Keratinocyte (primary cell): ENCODE results near the gene AKAP6. TPM values are rescaled to one million over a fixed set of nuclear protein-coding genes. Genes with fewer than 3 reads are reported as not detected.

Experiments used
- DNase-seq: peaks from one replicate; pipeline ENCODE4 v3.0.0-alpha.2; 2011; ENCODE audit warnings: low read depth, missing footprints, low spot score
- FAIRE-seq: peaks from 2 replicates; lab custom pipeline; 2011; peaks lifted over from hg19 to GRCh38; lab: Jason Lieb, UNC
- H2AFZ ChIP-seq: 2 replicates; pipeline ENCODE4 v1.6.0; 2012; ENCODE audit warnings: low read length, control low read depth, inconsistent platforms; ENCODE audit not compliant: control insufficient read depth
- H3K27ac ChIP-seq: 2 replicates; pipeline ENCODE4 v1.5.1; 2011; ENCODE audit warnings: low read length; ENCODE audit not compliant: control insufficient read depth, insufficient read depth
- H3K27me3 ChIP-seq: 3 replicates; pipeline ENCODE4 v1.6.0; 2011; ENCODE audit warnings: low read length; ENCODE audit not compliant: control insufficient read depth, insufficient read depth; ENCODE audit errors: extremely low read depth
- H3K36me3 ChIP-seq, 2 experiments: 2 replicates in 1 of 2; 3 replicates in 1 of 2; pipeline ENCODE4 v1.5.1; 2011; ENCODE audit warnings: low read length in 2 of 2, mild to moderate bottlenecking in 1 of 2; ENCODE audit not compliant: control insufficient read depth in 2 of 2, insufficient read depth in 2 of 2; ENCODE audit errors: extremely low read depth in 1 of 2
- H3K4me1 ChIP-seq: 3 replicates; pipeline ENCODE4 v1.5.1; 2011; ENCODE audit warnings: low read length; ENCODE audit not compliant: control insufficient read depth, insufficient read depth; ENCODE audit errors: extremely low read depth
- H3K4me2 ChIP-seq: 3 replicates; pipeline ENCODE4 v1.6.0; 2011; ENCODE audit warnings: low read depth, low read length; ENCODE audit not compliant: control insufficient read depth, insufficient read depth; ENCODE audit errors: extremely low read depth
- H3K4me3 ChIP-seq, 3 experiments: fragments of 200-600 bp in 1 of 3; sonication (generic) in 1 of 3; 2 replicates in 2 of 3; 3 replicates in 1 of 3; pipeline ENCODE4 v1.5.1; 2011 to 2016; ENCODE audit warnings: low read length in 3 of 3, mild to moderate bottlenecking in 3 of 3, control low read depth in 2 of 3, inconsistent platforms in 1 of 3, low read depth in 1 of 3, mixed read lengths in 1 of 3, mixed run types in 1 of 3, moderate library complexity in 1 of 3; ENCODE audit not compliant: control insufficient read depth in 2 of 3, insufficient read depth in 2 of 3; ENCODE audit errors: extremely low read depth in 1 of 3
- H3K79me2 ChIP-seq: 2 replicates; pipeline ENCODE4 v1.6.0; 2012; ENCODE audit warnings: low read length; ENCODE audit not compliant: control insufficient read depth, insufficient read depth
- H3K9ac ChIP-seq: 3 replicates; pipeline ENCODE4 v1.6.0; 2011; ENCODE audit warnings: low read length; ENCODE audit not compliant: control insufficient read depth, insufficient read depth; ENCODE audit errors: extremely low read depth
- H3K9me1 ChIP-seq: 3 replicates; pipeline ENCODE4 v1.6.0; 2011; ENCODE audit warnings: low read length; ENCODE audit not compliant: control insufficient read depth, insufficient read depth; ENCODE audit errors: extremely low read depth
- H3K9me3 ChIP-seq: 2 replicates; pipeline ENCODE4 v1.5.1; 2012; ENCODE audit warnings: low read depth, low read length; ENCODE audit not compliant: control insufficient read depth
- H4K20me1 ChIP-seq: 3 replicates; pipeline ENCODE4 v1.6.0; 2011; ENCODE audit warnings: low read length; ENCODE audit not compliant: control insufficient read depth, insufficient read depth; ENCODE audit errors: extremely low read depth
- CTCF ChIP-seq, 3 experiments: IDR thresholded peaks in 1 of 3; conservative IDR thresholded peaks in 1 of 3; optimal IDR thresholded peaks in 1 of 3; 2 replicates in 2 of 3; 3 replicates in 1 of 3; pipeline versions ENCODE3 to v1.5.1; 2011; ENCODE audit warnings: low read length in 3 of 3, mild to moderate bottlenecking in 3 of 3, moderate library complexity in 2 of 3, control low read depth in 1 of 3, inconsistent platforms in 1 of 3; ENCODE audit not compliant: insufficient read depth in 2 of 3; ENCODE audit errors: extremely low read depth in 1 of 3
- EZH2 ChIP-seq: IDR thresholded peaks from one replicate; pipeline ENCODE4 v1.6.1; 2012; ENCODE audit warnings: inconsistent platforms, mild to moderate bottlenecking, low read length, moderate library complexity
- dilution Hi-C: fragments of 300-500 bp; cut with MboI; formaldehyde crosslinking; loops from one replicate; pipeline ENCODE4 v1.7.0; 2020; ENCODE audit warnings: low sequenced_read_pairs; ENCODE audit not compliant: extremely low pct_ligation_motif_present
- polyA plus RNA-seq, 5 experiments: library from polyadenylated mRNA; depleted of rRNA in 3 of 5; stranded (reverse) in 3 of 5; stranded (forward) in 1 of 5; unstranded in 1 of 5; fragments of >200 nt; gene quantifications; 1 replicate in 1 of 5; 2 replicates in 3 of 5; 3 replicates in 1 of 5; pipeline versions ENCODE4 v1.2.1 to v1.2.3, GENCODE V29; 2011 to 2012; ENCODE audit warnings: missing spikeins in 2 of 5, low read depth in 1 of 5, low replicate concordance in 1 of 5

The AKAP6 gene
- polyA plus RNA-seq, 1 donor (not counting 4 experiments of a cell fraction or from before 2014, with no cell fraction given) = 2.0 TPM

- H2AFZ ChIP-seq = no peak overlapping the region
- dilution Hi-C loops = no loop called here
- H3K27me3 ChIP-seq = no peaks in the 10 kb centered on the region
- H3K27ac ChIP-seq = no peak overlapping the region
- no peaks in the 10 kb centered on the region for H3K79me2 ChIP-seq
- H3K9me3 ChIP-seq = no peaks in the 10 kb centered on the region
- TF ChIP-seq EZH2 (no peak), CTCF (optimal IDR thresholded peaks at IDR 0.05 in 1 of 3, IDR thresholded peaks at IDR 0.05 in 1 of 3, conservative IDR thresholded peaks at IDR 0.05 in 1 of 3; ENCODE audit: extremely low read depth in 1 of 3, insufficient read depth in 2 of 3, low read length in 3 of 3) (no peak)
- no peaks in the 10 kb centered on the region for H4K20me1 ChIP-seq
- peaks cover 16% of the 10 kb centered on the region for H3K4me1 ChIP-seq
- no peak for DNase-seq
- no peak overlapping the region for H3K9ac ChIP-seq
- no peak overlapping the region for H3K4me2 ChIP-seq
- no peak overlapping the region for H3K4me3 ChIP-seq
- peak; percentile 71 for FAIRE-seq
- H3K36me3 ChIP-seq = no peaks in the 10 kb centered on the region
- H3K9me1 ChIP-seq = no peaks in the 10 kb centered on the region
Measured at GRCh38 chr14:32352631-32353030, 23.5 kb downstream of the AKAP6 start.

GRCh38 chr14:32354716-32355115 is 25.6 kb downstream of the AKAP6 start:
- Histone ChIP-seq H3K4me2 (no peak overlapping the region), H3K27me3 (no peaks in the 10 kb centered on the region), H2AFZ (no peak overlapping the region), H3K9me3 (no peaks in the 10 kb centered on the region), H3K36me3 (no peaks in the 10 kb centered on the region), H3K4me3 (no peak overlapping the region), H3K79me2 (no peaks in the 10 kb centered on the region), H3K9me1 (no peaks in the 10 kb centered on the region), H3K9ac (no peak overlapping the region), H3K27ac (no peak overlapping the region), H4K20me1 (no peaks in the 10 kb centered on the region), H3K4me1 (peaks cover 4% of the 10 kb centered on the region)
- TF ChIP-seq EZH2 = no peak
- no peak for TF ChIP-seq CTCF (optimal IDR thresholded peaks at IDR 0.05 in 1 of 3, IDR thresholded peaks at IDR 0.05 in 1 of 3, conservative IDR thresholded peaks at IDR 0.05 in 1 of 3; ENCODE audit: extremely low read depth in 1 of 3, insufficient read depth in 2 of 3, low read length in 3 of 3)
- dilution Hi-C loops = no loop called here
- FAIRE-seq = no peak
- no peak for DNase-seq
